ENCODE results near the gene TRAPPC3. TPM values are rescaled to one million over a fixed set of nuclear protein-coding genes. Genes with fewer than 3 reads are reported as not detected.

Gene TRAPPC3
- total and polyA plus RNA-seq, 9 of the 15 experiments (the other 6 are each of a cell fraction or from before 2014, with no cell fraction given), result 20.6 to 141 (median 112) TPM

GRCh38 chr1:36156329-36157114 is 7.2 kb upstream of the TRAPPC3 start (continued):
- TF ChIP-seq, protein P1, sequence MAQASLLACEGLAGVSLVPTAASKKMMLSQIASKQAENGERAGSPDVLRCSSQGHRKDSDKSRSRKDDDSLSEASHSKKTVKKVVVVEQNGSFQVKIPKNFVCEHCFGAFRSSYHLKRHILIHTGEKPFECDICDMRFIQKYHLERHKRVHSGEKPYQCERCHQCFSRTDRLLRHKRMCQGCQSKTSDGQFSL (CRISPR knock-in tag; IDR thresholded peaks at IDR 0.05), result peak; percentile 39; the same call in 1 of the 2 replicates
- TF ChIP-seq, protein P1 (tag; IDR thresholded peaks at IDR 0.05), result no peak; a peak in 1 of 4 replicates
- TF ChIP-seq TOE1 (IDR thresholded peaks at IDR 0.05; ENCODE audit: borderline replicate concordance) (peak; percentile 73), TOE1 (CRISPR knock-in tag; IDR thresholded peaks at IDR 0.05; ENCODE audit: borderline replicate concordance, low read depth) (no peak), SMARCE1 (IDR thresholded peaks at IDR 0.05) (0 out of 2 replicates have a peak, but pooled peaks have one; percentile 30), MTA1 (IDR thresholded peaks at IDR 0.05; ENCODE audit: borderline replicate concordance) (0 out of 2 replicates have a peak, but pooled peaks have one; percentile 23), OTX1 (CRISPR knock-in tag; IDR thresholded peaks at IDR 0.05) (peak; percentile 78; the same call in 1 of the 2 replicates), SRSF1 (IDR thresholded peaks at IDR 0.05; ENCODE audit: low read depth, low read length) (0 out of 2 replicates have a peak, but pooled peaks have one; percentile 42), ZFX (CRISPR knock-in tag; IDR thresholded peaks at IDR 0.05) (peak; percentile 76), NFRKB (IDR thresholded peaks at IDR 0.05; ENCODE audit: low read depth) (peak; percentile 65), ETV1 (tag; conservative IDR thresholded peaks at IDR 0.05; ENCODE audit: low read depth) (peak; percentile 46; the same call in 1 of the 2 replicates), RCOR1 (IDR thresholded peaks at IDR 0.05; ENCODE audit: borderline replicate concordance in 1 of 2, low read depth in 2 of 2, low read length in 2 of 2) (peak in 1 of 2 experiments; percentile 20; a peak in 2 of 4 replicates), SIN3B (IDR thresholded peaks at IDR 0.05; ENCODE audit: low read depth) (peak; percentile 49; the same call in 1 of the 2 replicates), ATF7 (IDR thresholded peaks at IDR 0.05) (no peak), PKNOX1 (IDR thresholded peaks at IDR 0.05) (peak; percentile 52; the same call in 1 of the 2 replicates), ESRRA (IDR thresholded peaks at IDR 0.05; ENCODE audit: borderline replicate concordance, low read depth) (0 out of 2 replicates have a peak, but pooled peaks have one; percentile 48), MEIS2 (IDR thresholded peaks at IDR 0.05; ENCODE audit: partially characterized antibody) (peak; percentile 11), L3MBTL2 (IDR thresholded peaks at IDR 0.05) (peak; percentile 47), RBM25 (IDR thresholded peaks at IDR 0.05; ENCODE audit: low read depth, low read length, severe bottlenecking) (peak; percentile 9)
- TF ChIP-seq, protein P2, sequence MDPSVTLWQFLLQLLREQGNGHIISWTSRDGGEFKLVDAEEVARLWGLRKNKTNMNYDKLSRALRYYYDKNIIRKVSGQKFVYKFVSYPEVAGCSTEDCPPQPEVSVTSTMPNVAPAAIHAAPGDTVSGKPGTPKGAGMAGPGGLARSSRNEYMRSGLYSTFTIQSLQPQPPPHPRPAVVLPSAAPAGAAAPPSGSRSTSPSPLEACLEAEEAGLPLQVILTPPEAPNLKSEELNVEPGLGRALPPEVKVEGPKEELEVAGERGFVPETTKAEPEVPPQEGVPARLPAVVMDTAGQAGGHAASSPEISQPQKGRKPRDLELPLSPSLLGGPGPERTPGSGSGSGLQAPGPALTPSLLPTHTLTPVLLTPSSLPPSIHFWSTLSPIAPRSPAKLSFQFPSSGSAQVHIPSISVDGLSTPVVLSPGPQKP (CRISPR knock-in tag; IDR thresholded peaks at IDR 0.05), result no peak
- TF ChIP-seq, protein P3, sequence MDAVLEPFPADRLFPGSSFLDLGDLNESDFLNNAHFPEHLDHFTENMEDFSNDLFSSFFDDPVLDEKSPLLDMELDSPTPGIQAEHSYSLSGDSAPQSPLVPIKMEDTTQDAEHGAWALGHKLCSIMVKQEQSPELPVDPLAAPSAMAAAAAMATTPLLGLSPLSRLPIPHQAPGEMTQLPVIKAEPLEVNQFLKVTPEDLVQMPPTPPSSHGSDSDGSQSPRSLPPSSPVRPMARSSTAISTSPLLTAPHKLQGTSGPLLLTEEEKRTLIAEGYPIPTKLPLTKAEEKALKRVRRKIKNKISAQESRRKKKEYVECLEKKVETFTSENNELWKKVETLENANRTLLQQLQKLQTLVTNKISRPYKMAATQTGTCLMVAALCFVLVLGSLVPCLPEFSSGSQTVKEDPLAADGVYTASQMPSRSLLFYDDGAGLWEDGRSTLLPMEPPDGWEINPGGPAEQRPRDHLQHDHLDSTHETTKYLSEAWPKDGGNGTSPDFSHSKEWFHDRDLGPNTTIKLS (IDR thresholded peaks at IDR 0.05; ENCODE audit: borderline replicate concordance, low read depth), result 0 out of 2 replicates have a peak, but pooled peaks have one; percentile 10
- TF ChIP-seq, protein P4, sequence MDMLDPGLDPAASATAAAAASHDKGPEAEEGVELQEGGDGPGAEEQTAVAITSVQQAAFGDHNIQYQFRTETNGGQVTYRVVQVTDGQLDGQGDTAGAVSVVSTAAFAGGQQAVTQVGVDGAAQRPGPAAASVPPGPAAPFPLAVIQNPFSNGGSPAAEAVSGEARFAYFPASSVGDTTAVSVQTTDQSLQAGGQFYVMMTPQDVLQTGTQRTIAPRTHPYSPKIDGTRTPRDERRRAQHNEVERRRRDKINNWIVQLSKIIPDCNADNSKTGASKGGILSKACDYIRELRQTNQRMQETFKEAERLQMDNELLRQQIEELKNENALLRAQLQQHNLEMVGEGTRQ (CRISPR knock-in tag; IDR thresholded peaks at IDR 0.05), result peak; percentile 47; the same call in 1 of the 2 replicates

All from K562 (cell line).